ENCODE data around the gene APEH. TPM values are rescaled to one million over a fixed set of nuclear protein-coding genes. Genes with fewer than 3 reads are reported as not detected.

APEH gene
- total RNA-seq = 10 to 100 TPM; 62.8 to 95.7 (median 77.5) TPM
- 99.8 TPM for total RNA-seq (2013)

- Mint-ChIP-seq H3K9me3 (no peaks in the 10 kb centered on the region), H3K4me1 (peaks cover 14 to 33% of the 10 kb centered on the region in 2 donors), H3K4me3 (peak within 1 kb of the TSS; percentile 95), H3K27me3 (ENCODE audit: low read depth in 2 of 2) (no peaks in the 10 kb centered on the region), H3K36me3 (no peaks in the 10 kb centered on the region), H3K27ac (peak within 1 kb of the TSS; percentile 94 to 100)
- DNase-seq (peak; percentile 96 to 98), ATAC-seq (peak; percentile 88 to 95 (median 89))
- Histone ChIP-seq H3K27ac (ENCODE audit: low read length) (peak within 1 kb of the TSS; percentile 98), H3K36me3 (ENCODE audit: control insufficient read depth, insufficient read depth, low read length) (peaks cover 33% of the 10 kb centered on the region), H3K4me3 (ENCODE audit: low read length) (peak within 1 kb of the TSS; percentile 80), H3K27me3 (ENCODE audit: control insufficient read depth, insufficient read depth, low read length) (no peaks in the 10 kb centered on the region), H3K4me1 (ENCODE audit: control insufficient read depth, insufficient read depth, low read length) (peaks cover 23% of the 10 kb centered on the region), H3K9me3 (ENCODE audit: control insufficient read depth, insufficient read depth, low read length) (no peaks in the 10 kb centered on the region)
- intact Hi-C loops (cut with micrococcal nuclease) = loop anchor here (5.0 kb wide), 1 partner anchor 582 kb away; the partner anchor contains the start of gene QRICH1
- WGBS (ENCODE audit: insufficient coverage) = under 1% methylated on average over 70 of the region's 71 CpGs
- no peak for TF ChIP-seq CTCF (IDR thresholded peaks at IDR 0.05)
Measured at GRCh38 chr3:49673715-49674496, at the start of gene APEH. TSS of gene APEH (plus strand) at chr3:49674351. CDS start at chr3:49674402, 51 bp downstream.

- intact Hi-C loops (cut with micrococcal nuclease) = no loop called here
- Histone ChIP-seq H3K9me3 (ENCODE audit: control insufficient read depth, insufficient read depth, low read length) (no peaks in the 10 kb centered on the region), H3K4me3 (ENCODE audit: low read length) (no peak overlapping the region), H3K4me1 (ENCODE audit: control insufficient read depth, insufficient read depth, low read length) (no peaks in the 10 kb centered on the region), H3K36me3 (ENCODE audit: control insufficient read depth, insufficient read depth, low read length) (no peaks in the 10 kb centered on the region), H3K27ac (ENCODE audit: low read length) (no peak overlapping the region), H3K27me3 (ENCODE audit: control insufficient read depth, insufficient read depth, low read length) (no peaks in the 10 kb centered on the region)
- DNase-seq = no peak
- no peak for ATAC-seq
- H3K9me3 Mint-ChIP-seq = no peaks in the 10 kb centered on the region
- H3K4me3 Mint-ChIP-seq = no peak overlapping the region
- H3K27ac Mint-ChIP-seq = no peak overlapping the region
- no peak for TF ChIP-seq CTCF (IDR thresholded peaks at IDR 0.05)
- H3K4me1 Mint-ChIP-seq = peaks cover 5 to 7% of the 10 kb centered on the region in 2 donors
- H3K36me3 Mint-ChIP-seq = no peaks in the 10 kb centered on the region
- peaks cover 7 to 10% of the 10 kb centered on the region in 2 donors for H3K27me3 Mint-ChIP-seq (ENCODE audit: low read depth in 2 of 2)
- WGBS (ENCODE audit: insufficient coverage) = 98% methylated on average over 13 of the region's 13 CpGs
Measured at GRCh38 chr3:49625071-49625470, 49.1 kb upstream of the APEH start.

DNA sequence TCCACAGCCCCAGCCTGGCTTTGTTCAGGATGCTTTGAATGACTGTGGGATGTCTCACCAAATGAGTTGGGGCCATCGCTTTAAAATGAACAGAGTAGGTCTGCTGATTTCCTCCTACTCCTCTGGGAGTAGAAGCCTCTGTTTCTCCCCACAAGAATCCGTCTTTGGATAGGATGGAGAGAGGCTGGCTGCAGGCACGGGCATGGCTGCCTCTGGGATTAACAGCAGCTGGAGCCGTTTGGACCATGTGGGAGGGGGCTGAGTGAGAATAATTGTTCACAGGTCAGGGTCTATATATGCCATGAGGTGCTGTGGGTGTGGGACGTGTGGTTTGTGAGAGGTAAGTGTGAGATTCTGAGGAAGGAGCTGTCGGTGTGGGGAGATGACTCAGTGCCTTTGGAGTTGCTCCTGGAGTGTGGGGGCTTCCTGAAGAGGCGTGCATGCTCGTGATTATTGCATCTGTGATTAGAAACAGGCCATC, 48.0 kb upstream of the APEH start:
- intact Hi-C loops (cut with micrococcal nuclease) = no loop called here
- Histone ChIP-seq H3K9me3 (ENCODE audit: control insufficient read depth, insufficient read depth, low read length) (no peaks in the 10 kb centered on the region), H3K36me3 (ENCODE audit: control insufficient read depth, insufficient read depth, low read length) (no peaks in the 10 kb centered on the region), H3K4me1 (ENCODE audit: control insufficient read depth, insufficient read depth, low read length) (no peaks in the 10 kb centered on the region), H3K4me3 (ENCODE audit: low read length) (no peak overlapping the region), H3K27ac (ENCODE audit: low read length) (no peak overlapping the region), H3K27me3 (ENCODE audit: control insufficient read depth, insufficient read depth, low read length) (no peaks in the 10 kb centered on the region)
- Mint-ChIP-seq H3K9me3 (no peaks in the 10 kb centered on the region), H3K27ac (no peak overlapping the region), H3K36me3 (no peaks in the 10 kb centered on the region), H3K4me3 (no peak overlapping the region), H3K27me3 (ENCODE audit: low read depth in 2 of 2) (peaks cover 9 to 16% of the 10 kb centered on the region in 2 donors), H3K4me1 (peaks cover 5 to 7% of the 10 kb centered on the region in 2 donors)
- ATAC-seq (no peak), DNase-seq (no peak)
- no peak for TF ChIP-seq CTCF (IDR thresholded peaks at IDR 0.05)
- WGBS (ENCODE audit: insufficient coverage) = 38% methylated on average over 8 of the region's 8 CpGs

All from natural killer cell (primary cell).